Brain microvascular endothelial cell (primary cell): ENCODE measurements around the gene CAMSAP3.

Source experiments
- DNase-seq: peaks from one replicate; pipeline ENCODE4 v3.0.0-alpha.2; 2020
- H3K27ac ChIP-seq: fragments of 250-450 bp; sonication (Bioruptor Pico); 2 replicates; pipeline ENCODE4 v1.5.1; 2020; ENCODE audit warnings: mild to moderate bottlenecking, moderate library complexity
- H3K27me3 ChIP-seq: fragments of 250-450 bp; sonication (Bioruptor Pico); replicated peaks from 2 replicates; pipeline ENCODE4 v1.5.1; 2020; ENCODE audit warnings: mild to moderate bottlenecking
- H3K36me3 ChIP-seq: fragments of 250-450 bp; sonication (Bioruptor Pico); replicated peaks from 2 replicates; pipeline ENCODE4 v1.5.1; 2020; ENCODE audit warnings: mild to moderate bottlenecking
- H3K4me3 ChIP-seq: 2 replicates; pipeline ENCODE4 v1.5.1; 2011; ENCODE audit warnings: low read depth, mild to moderate bottlenecking, control low read depth, low read length, moderate library complexity
- CTCF ChIP-seq: IDR thresholded peaks from 2 replicates; pipeline ENCODE4 v1.5.1; 2011; ENCODE audit warnings: low read depth, mild to moderate bottlenecking, moderate library complexity, low read length, control low read depth, inconsistent platforms; ENCODE audit errors: missing control alignments
- in situ Hi-C: cut with HindIII; loops from 2 replicates; pipeline ENCODE4 v1.10.0; 2017; ENCODE audit warnings: low sequenced_read_pairs, low pct_ligation_motif_present

CAMSAP3 gene

GRCh38 chr19:7618348-7618747 is 22.7 kb downstream of the CAMSAP3 start:
- DNase-seq, result no peak
- in situ Hi-C loops, result no loop called here
- TF ChIP-seq CTCF, result no peak
- H3K4me3 ChIP-seq, result no peak overlapping the region
- H3K36me3 ChIP-seq, result peaks cover 21% of the 10 kb centered on the region
- H3K27ac ChIP-seq, result no peak overlapping the region
- H3K27me3 ChIP-seq, result no peaks in the 10 kb centered on the region

- no peak for TF ChIP-seq CTCF
- Histone ChIP-seq H3K36me3 (peaks cover 21% of the 10 kb centered on the region), H3K27ac (no peak overlapping the region), H3K4me3 (no peak overlapping the region), H3K27me3 (no peaks in the 10 kb centered on the region)
- in situ Hi-C loops, result no loop called here
- DNase-seq, result no peak
These were observed 23.3 kb downstream of the CAMSAP3 start for GRCh38 chr19:7618771-7619510.

GRCh38 chr19:7619671-7620441 is 24.2 kb downstream of the CAMSAP3 start:
- no peaks in the 10 kb centered on the region for H3K27me3 ChIP-seq
- no peak overlapping the region for H3K4me3 ChIP-seq
- no peak for DNase-seq
- in situ Hi-C loops, result no loop called here
- no peak overlapping the region for H3K27ac ChIP-seq
- TF ChIP-seq CTCF, result no peak
- H3K36me3 ChIP-seq, result peaks cover 22% of the 10 kb centered on the region

GRCh38 chr19:7620442-7621412 is 25.1 kb downstream of the CAMSAP3 start:
- in situ Hi-C loops, result no loop called here
- no peak for TF ChIP-seq CTCF
- Histone ChIP-seq H3K27me3 (no peaks in the 10 kb centered on the region), H3K27ac (no peak overlapping the region), H3K4me3 (no peak overlapping the region), H3K36me3 (peaks cover 25% of the 10 kb centered on the region)
- DNase-seq, result no peak

- Histone ChIP-seq H3K27ac (no peak overlapping the region), H3K4me3 (no peak overlapping the region), H3K36me3 (peaks cover 30% of the 10 kb centered on the region), H3K27me3 (no peaks in the 10 kb centered on the region)
- in situ Hi-C loops, result no loop called here
- DNase-seq, result no peak
- no peak for TF ChIP-seq CTCF
These were observed 27.4 kb downstream of the CAMSAP3 start for GRCh38 chr19:7622933-7623685.
